IPS DF 6.9 (cell line): ENCODE data around the gene LRP1B.

Experiments used
- DNase-seq: peaks from one replicate; pipeline ENCODE4 v3.0.0-alpha.2; 2013; ENCODE audit warnings: low read depth, low spot score
- H3K27ac ChIP-seq: one replicate; pipeline ENCODE4 v1.5.1; 2013; ENCODE audit warnings: low read length, control low read depth
- H3K27me3 ChIP-seq: 2 replicates; pipeline ENCODE4 v1.6.1; 2013; ENCODE audit warnings: mild to moderate bottlenecking, low read length; ENCODE audit not compliant: control insufficient read depth, insufficient read depth
- H3K36me3 ChIP-seq: 2 replicates; pipeline ENCODE4 v1.6.1; 2013; ENCODE audit warnings: low read length; ENCODE audit not compliant: control insufficient read depth, insufficient read depth
- H3K4me1 ChIP-seq: 2 replicates; pipeline ENCODE4 v1.6.1; 2013; ENCODE audit warnings: low read length; ENCODE audit not compliant: control insufficient read depth, insufficient read depth
- H3K4me3 ChIP-seq: 2 replicates; pipeline ENCODE4 v1.5.1; 2013; ENCODE audit warnings: mild to moderate bottlenecking, low read length
- H3K9me3 ChIP-seq: 2 replicates; pipeline ENCODE4 v1.6.1; 2013; ENCODE audit warnings: low read length, inconsistent platforms; ENCODE audit not compliant: control insufficient read depth, insufficient read depth
- WGBS: extraction: QIAGEN DNeasy Blood & Tissue Kit; methylation state at CpG from one replicate; pipeline ENCODE4 v1.1.7; 2013; ENCODE audit warnings: mixed read lengths, missing lambda C conversion rate; ENCODE audit not compliant: insufficient read length, insufficient coverage; 5-methylcytosine and 5-hydroxymethylcytosine counted together

The LRP1B gene

GRCh38 chr2:141037361-141037760, 1093.5 kb downstream of the LRP1B start:
- Histone ChIP-seq H3K27ac (no peak overlapping the region), H3K9me3 (no peaks in the 10 kb centered on the region), H3K4me1 (no peaks in the 10 kb centered on the region), H3K36me3 (no peaks in the 10 kb centered on the region), H3K27me3 (no peaks in the 10 kb centered on the region), H3K4me3 (no peak overlapping the region)
- no peak for DNase-seq
- WGBS = no CpG with 5 or more reads among the region's 2 CpGs

GRCh38 chr2:141035846-141036420, 1094.9 kb downstream of the LRP1B start:
- DNase-seq = no peak
- no peaks in the 10 kb centered on the region for H3K9me3 ChIP-seq
- H3K27me3 ChIP-seq = no peaks in the 10 kb centered on the region
- no CpG with 5 or more reads among the region's 4 CpGs for WGBS
- H3K36me3 ChIP-seq = no peaks in the 10 kb centered on the region
- H3K4me3 ChIP-seq = no peak overlapping the region
- no peak overlapping the region for H3K27ac ChIP-seq
- no peaks in the 10 kb centered on the region for H3K4me1 ChIP-seq

GRCh38 chr2:141029428-141030078, 1101.3 kb downstream of the LRP1B start:
- H3K27ac ChIP-seq = no peak overlapping the region
- no peaks in the 10 kb centered on the region for H3K27me3 ChIP-seq
- H3K4me3 ChIP-seq = no peak overlapping the region
- no peaks in the 10 kb centered on the region for H3K9me3 ChIP-seq
- DNase-seq = no peak
- no peaks in the 10 kb centered on the region for H3K36me3 ChIP-seq
- no CpG with 5 or more reads among the region's 6 CpGs for WGBS
- H3K4me1 ChIP-seq = no peaks in the 10 kb centered on the region

DNA sequence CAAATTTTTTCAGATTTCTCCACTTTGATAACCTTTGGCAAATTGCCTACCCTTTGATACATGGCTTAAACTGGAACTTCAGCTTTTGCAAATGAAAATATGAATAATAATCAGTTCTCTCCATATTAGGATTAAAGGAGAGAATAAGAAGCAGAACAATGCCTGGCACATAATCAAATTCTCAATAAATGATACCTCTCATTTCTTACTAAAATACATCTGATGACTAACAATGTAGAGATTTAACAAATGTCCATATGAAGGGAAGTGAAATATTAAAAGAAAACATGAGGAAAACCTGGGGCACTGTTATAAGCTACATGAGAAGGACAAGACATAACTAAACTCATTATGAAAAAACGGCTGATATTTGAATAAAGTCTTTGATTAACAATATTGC, 1103.6 kb downstream of the LRP1B start:
- WGBS = no CpG with 5 or more reads among the region's 1 CpG
- no peak overlapping the region for H3K4me3 ChIP-seq
- no peak for DNase-seq
- no peaks in the 10 kb centered on the region for H3K36me3 ChIP-seq
- H3K9me3 ChIP-seq = no peaks in the 10 kb centered on the region
- no peaks in the 10 kb centered on the region for H3K27me3 ChIP-seq
- no peaks in the 10 kb centered on the region for H3K4me1 ChIP-seq
- no peak overlapping the region for H3K27ac ChIP-seq

- H3K27ac ChIP-seq = no peak overlapping the region
- no peak overlapping the region for H3K4me3 ChIP-seq
- no peak for DNase-seq
- H3K9me3 ChIP-seq = no peaks in the 10 kb centered on the region
- H3K36me3 ChIP-seq = no peaks in the 10 kb centered on the region
- WGBS = no CpG with 5 or more reads among the region's 1 CpG
- H3K4me1 ChIP-seq = no peaks in the 10 kb centered on the region
- no peaks in the 10 kb centered on the region for H3K27me3 ChIP-seq
Observed at GRCh38 chr2:141021611-141022010, 1109.2 kb downstream of the LRP1B start.

DNA sequence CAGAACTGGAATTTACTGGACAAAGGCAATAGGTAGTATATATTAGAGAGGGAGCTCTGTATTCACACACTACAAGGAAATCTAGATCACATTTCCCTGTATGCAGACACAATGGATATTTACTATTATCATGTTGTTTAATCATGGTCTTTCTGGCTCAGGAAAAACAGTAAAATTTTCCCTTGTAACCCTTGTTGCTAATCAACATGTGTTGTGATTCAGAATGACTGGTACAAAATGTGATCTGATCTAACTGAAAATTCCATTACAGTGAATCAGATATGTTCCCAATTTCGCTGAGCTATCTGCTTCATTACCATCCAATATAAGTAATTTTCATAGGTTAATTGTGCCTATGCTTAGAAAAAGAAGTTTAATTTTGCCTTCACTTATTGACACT, 1109.7 kb downstream of the LRP1B start:
- Histone ChIP-seq H3K27me3 (no peaks in the 10 kb centered on the region), H3K4me1 (no peaks in the 10 kb centered on the region), H3K36me3 (no peaks in the 10 kb centered on the region), H3K27ac (no peak overlapping the region), H3K9me3 (no peaks in the 10 kb centered on the region), H3K4me3 (no peak overlapping the region)
- WGBS = no CpG with 5 or more reads among the region's 1 CpG
- DNase-seq = no peak

DNA sequence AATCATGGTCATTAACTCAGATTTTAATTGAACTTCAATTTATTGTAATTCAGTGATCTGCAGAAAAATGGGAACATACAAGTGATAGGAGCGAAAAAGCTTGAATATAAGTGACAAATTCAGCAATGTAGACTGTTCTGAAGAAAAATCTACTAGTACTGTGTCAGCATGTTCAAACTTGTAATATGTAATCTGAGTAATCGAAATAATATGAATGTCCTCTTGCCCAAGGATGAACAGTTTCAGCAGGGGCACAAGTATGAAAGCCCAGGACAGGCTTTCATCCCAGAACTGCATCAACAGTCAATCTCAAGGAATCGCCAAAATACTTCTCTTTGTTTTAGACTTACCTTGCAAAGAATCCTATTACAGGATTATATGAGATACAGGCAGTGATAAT, 1110.5 kb downstream of the LRP1B start:
- Histone ChIP-seq H3K4me1 (no peaks in the 10 kb centered on the region), H3K36me3 (no peaks in the 10 kb centered on the region), H3K27ac (no peak overlapping the region), H3K27me3 (no peaks in the 10 kb centered on the region), H3K9me3 (no peaks in the 10 kb centered on the region), H3K4me3 (no peak overlapping the region)
- WGBS = no CpG with 5 or more reads among the region's 3 CpGs
- no peak for DNase-seq

DNA sequence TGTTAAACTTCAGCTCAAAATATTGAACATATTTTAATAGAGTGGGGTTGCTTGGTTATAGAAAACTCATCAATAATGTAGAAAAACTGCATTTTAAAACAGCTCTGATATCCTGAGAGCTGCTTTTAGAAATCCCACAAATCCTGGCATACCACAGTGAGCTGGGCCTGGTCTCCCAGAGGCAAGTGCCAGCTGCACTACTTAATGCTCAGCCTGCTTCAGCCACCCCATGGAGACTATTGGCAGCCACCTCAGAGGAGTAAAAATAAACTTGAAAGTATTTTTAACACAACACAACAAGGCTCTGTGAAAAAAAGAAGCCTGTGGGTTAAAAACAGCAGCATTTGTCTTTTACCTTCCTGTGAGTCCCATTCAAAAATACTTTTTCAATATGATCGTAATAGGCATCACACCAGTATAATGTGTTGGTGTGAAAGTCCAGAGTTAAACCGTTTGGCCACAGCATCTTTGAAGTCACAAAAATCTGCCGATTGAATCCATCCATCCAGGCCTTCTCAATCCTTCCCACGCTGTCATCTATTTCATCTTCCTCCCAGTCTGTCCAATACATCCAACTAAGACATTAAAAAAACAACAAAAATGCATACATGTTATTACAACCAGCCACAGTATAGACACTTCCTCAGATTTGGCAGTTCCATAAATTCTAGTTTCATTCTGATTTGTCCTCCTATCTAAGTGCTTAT, 1115.3 kb downstream of the LRP1B start:
- Histone ChIP-seq H3K9me3 (no peaks in the 10 kb centered on the region), H3K36me3 (no peaks in the 10 kb centered on the region), H3K4me3 (no peak overlapping the region), H3K4me1 (no peaks in the 10 kb centered on the region), H3K27ac (no peak overlapping the region), H3K27me3 (no peaks in the 10 kb centered on the region)
- DNase-seq = no peak
- WGBS = no CpG with 5 or more reads among the region's 4 CpGs

- no peaks in the 10 kb centered on the region for H3K9me3 ChIP-seq
- H3K36me3 ChIP-seq = no peaks in the 10 kb centered on the region
- WGBS = no CpG with 5 or more reads among the region's 3 CpGs
- H3K4me1 ChIP-seq = no peaks in the 10 kb centered on the region
- no peak overlapping the region for H3K27ac ChIP-seq
- H3K27me3 ChIP-seq = no peaks in the 10 kb centered on the region
- DNase-seq = no peak
- H3K4me3 ChIP-seq = no peak overlapping the region
Observed at GRCh38 chr2:141003967-141004657, 1126.7 kb downstream of the LRP1B start.

DNA sequence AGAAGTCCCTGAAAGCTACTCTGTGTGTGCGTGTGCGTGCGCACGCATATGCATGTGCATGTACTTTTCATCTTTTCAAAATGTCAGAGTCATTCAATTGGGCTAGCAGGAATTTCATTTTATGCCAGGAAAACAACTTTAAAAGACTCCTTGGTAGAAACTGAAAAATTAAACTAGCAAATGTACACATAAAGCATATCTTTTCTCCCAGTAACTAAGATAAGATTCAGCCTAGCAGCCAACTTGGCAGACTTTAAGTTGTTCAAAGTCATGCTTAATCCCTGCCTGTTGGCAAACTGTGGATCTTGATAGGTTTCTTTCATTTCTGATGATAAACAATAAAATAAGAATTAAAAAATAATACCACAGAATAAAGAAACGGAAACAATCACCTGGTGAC, 1129.1 kb downstream of the LRP1B start:
- no peaks in the 10 kb centered on the region for H3K9me3 ChIP-seq
- WGBS = no CpG with 5 or more reads among the region's 5 CpGs
- DNase-seq = no peak
- H3K27ac ChIP-seq = no peak overlapping the region
- H3K36me3 ChIP-seq = no peaks in the 10 kb centered on the region
- H3K27me3 ChIP-seq = no peaks in the 10 kb centered on the region
- H3K4me1 ChIP-seq = no peaks in the 10 kb centered on the region
- no peak overlapping the region for H3K4me3 ChIP-seq
